Thyroid gland (tissue), 4 donors: ENCODE data around the gene MAP2K5.

Source experiments
- POLR2A ChIP-seq, 2 donors: fragments of 450-650 bp; IDR thresholded peaks; one replicate each; pipeline ENCODE4 v1.6.1; 2017; ENCODE audit warnings: antibody characterized with exemption in 2 of 2, mild to moderate bottlenecking in 2 of 2, moderate library complexity in 1 of 2
- TF ChIP-seq, protein P1 (sequence below), 6 experiments: fragments of 200-600 bp in 3 of 6; fragments of 450-650 bp in 3 of 6; sonication (generic) in 3 of 6; IDR thresholded peaks; one replicate each; pipeline ENCODE4 v1.5.1; 2016 to 2019; ENCODE audit warnings: antibody characterized with exemption in 6 of 6, mild to moderate bottlenecking in 2 of 6, inconsistent platforms in 1 of 6, moderate library complexity in 1 of 6

- TF ChIP-seq, protein P1, sequence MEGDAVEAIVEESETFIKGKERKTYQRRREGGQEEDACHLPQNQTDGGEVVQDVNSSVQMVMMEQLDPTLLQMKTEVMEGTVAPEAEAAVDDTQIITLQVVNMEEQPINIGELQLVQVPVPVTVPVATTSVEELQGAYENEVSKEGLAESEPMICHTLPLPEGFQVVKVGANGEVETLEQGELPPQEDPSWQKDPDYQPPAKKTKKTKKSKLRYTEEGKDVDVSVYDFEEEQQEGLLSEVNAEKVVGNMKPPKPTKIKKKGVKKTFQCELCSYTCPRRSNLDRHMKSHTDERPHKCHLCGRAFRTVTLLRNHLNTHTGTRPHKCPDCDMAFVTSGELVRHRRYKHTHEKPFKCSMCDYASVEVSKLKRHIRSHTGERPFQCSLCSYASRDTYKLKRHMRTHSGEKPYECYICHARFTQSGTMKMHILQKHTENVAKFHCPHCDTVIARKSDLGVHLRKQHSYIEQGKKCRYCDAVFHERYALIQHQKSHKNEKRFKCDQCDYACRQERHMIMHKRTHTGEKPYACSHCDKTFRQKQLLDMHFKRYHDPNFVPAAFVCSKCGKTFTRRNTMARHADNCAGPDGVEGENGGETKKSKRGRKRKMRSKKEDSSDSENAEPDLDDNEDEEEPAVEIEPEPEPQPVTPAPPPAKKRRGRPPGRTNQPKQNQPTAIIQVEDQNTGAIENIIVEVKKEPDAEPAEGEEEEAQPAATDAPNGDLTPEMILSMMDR (IDR thresholded peaks at IDR 0.05) = no peak
- no peak for TF ChIP-seq POLR2A (IDR thresholded peaks at IDR 0.05)
These were observed 30.4 kb upstream of the MAP2K5 start for GRCh38 chr15:67512140-67512539.
